Ovary (tissue), 10 donors: ENCODE measurements around the gene LRMDA. TPM values are rescaled to one million over a fixed set of nuclear protein-coding genes. Genes with fewer than 3 reads are reported as not detected.
A peak's percentile ranks its signal among the peaks of the same experiment; 100 is the strongest.

Source experiments
- DNase-seq, 5 donors: peaks; one replicate each; pipeline ENCODE4 v3.0.0-alpha.2; 2019 to 2020
- H3K27ac ChIP-seq, 2 donors: fragments of 200-600 bp; one replicate each; pipeline versions ENCODE4 v1.5.1 to v1.8.0; 2019 to 2022
- H3K27me3 ChIP-seq: fragments of 200-600 bp; one replicate; pipeline ENCODE4 v1.8.0; 2022
- H3K36me3 ChIP-seq: fragments of 200-600 bp; sonication (generic); one replicate; pipeline ENCODE4 v1.5.1; 2019
- H3K4me1 ChIP-seq: one replicate; pipeline ENCODE4 v1.8.1; 2013; ENCODE audit warnings: mild to moderate bottlenecking, moderate library complexity; ENCODE audit not compliant: insufficient read depth
- H3K4me3 ChIP-seq: fragments of 200-600 bp; sonication (generic); one replicate; pipeline ENCODE4 v1.5.1; 2017
- H3K9me3 ChIP-seq, 2 donors: fragments of 200-600 bp in 1 of 2; sonication (generic) in 1 of 2; one replicate each; pipeline versions ENCODE4 v1.5.1 to v1.8.1; 2013 to 2019; ENCODE audit warnings: mild to moderate bottlenecking in 1 of 2, moderate library complexity in 1 of 2
- EP300 ChIP-seq: sonication (generic); formaldehyde crosslinking; IDR thresholded peaks from one replicate; pipeline ENCODE4 v1.6.1; 2017; ENCODE audit warnings: antibody characterized with exemption
- POLR2A ChIP-seq: fragments of 450-650 bp; IDR thresholded peaks from one replicate; pipeline ENCODE4 v1.6.1; 2017; ENCODE audit warnings: antibody characterized with exemption, mild to moderate bottlenecking, moderate library complexity
- WGBS, 3 donors: extraction: QIAGEN DNeasy Blood & Tissue Kit in 1 of 3; methylation state at CpG; one replicate each; pipeline versions ENCODE4 v1.1.5 to v1.1.7; 2013 to 2017; 5-methylcytosine and 5-hydroxymethylcytosine counted together
- intact Hi-C, 4 donors: fragments of 100-400 bp; cut with DNase I; formaldehyde crosslinking; loops; one replicate each; pipeline versions ENCODE4 v1.11.0 to v1.15.1; 2022 to 2023
- long read RNA-seq, 3 donors: library from polyadenylated mRNA in 2 of 3; unstranded in 2 of 3; transcript quantifications; one replicate each; pipeline ENCODE4 v2.0.0 and lab custom pipeline, GENCODE V29; 2021 to 2026
- polyA plus RNA-seq, 2 donors: library from polyadenylated mRNA; stranded (reverse); fragments of 200-250 nt in 1 of 2; fragments of 350-450 nt in 1 of 2; fragmentation: Illumina TruSeq in 1 of 2; extraction: RNeasy Lipid Tissue Mini Kit (QIAGEN cat#74804) in 1 of 2; gene quantifications; one replicate each; pipeline ENCODE4 v1.2.3, GENCODE V29; 2013 to 2014
- total RNA-seq, 7 donors: library from RNA; depleted of rRNA in 2 of 7; stranded (reverse); fragments of >200 nt in 2 of 7; fragmentation: NEBNext Ultra II Directional in 3 of 7; extraction: Animal tissue kit (Norgen Biotek cat#: 25700) in 3 of 7; gene quantifications; one replicate each; pipeline versions ENCODE4 v1.1.0 to v1.2.4, GENCODE V29; 2016 to 2023
- TF ChIP-seq, protein P1 (sequence below), 3 donors: fragments of 450-650 bp in 2 of 3; fragments of 200-600 bp in 1 of 3; IDR thresholded peaks; one replicate each; pipeline versions ENCODE4 v1.5.1 to v1.8.0; 2016 to 2022; ENCODE audit warnings: antibody characterized with exemption in 3 of 3, mild to moderate bottlenecking in 1 of 3
- donor health status: DM: no; HTN: no; CAD: no; lungs with moderate emphysema.
- donor health status: DM: no; HTN: no; CAD: no.
- donor health status: Bipolar disorder and iron deficiency.
- donor health status: DM: yes; HTN: yes; CAD: no.
- donor health status: DM: no; HTN: no; CAD: no.
- donor health status: DM: yes; HTN: yes; CAD: no.

LRMDA gene
- total RNA-seq (10 to 100 TPM; 14.8 to 30.7 (median 22.9) TPM), polyA plus RNA-seq (10 to 100 TPM; 20.6 to 25.9 TPM)
- long read RNA-seq, donor 1, partial matches to known transcripts: 6 of 28 reads
- long read RNA-seq, donor 1, other reads (novel, unspliced or antisense): 22 of 28 reads
- long read RNA-seq, donor 2, transcript LRMDA-216 (3 exons, 393 nt): major isoform, 5 of 5 reads
- long read RNA-seq, donor 2, partial matches to known transcripts: 0 of 5 reads
- long read RNA-seq, donor 2, other reads (novel, unspliced or antisense): 0 of 5 reads
- long read RNA-seq, donor 3, partial matches to known transcripts: 0 of 6 reads
- long read RNA-seq, donor 3, other reads (novel, unspliced or antisense): 6 of 6 reads

DNA sequence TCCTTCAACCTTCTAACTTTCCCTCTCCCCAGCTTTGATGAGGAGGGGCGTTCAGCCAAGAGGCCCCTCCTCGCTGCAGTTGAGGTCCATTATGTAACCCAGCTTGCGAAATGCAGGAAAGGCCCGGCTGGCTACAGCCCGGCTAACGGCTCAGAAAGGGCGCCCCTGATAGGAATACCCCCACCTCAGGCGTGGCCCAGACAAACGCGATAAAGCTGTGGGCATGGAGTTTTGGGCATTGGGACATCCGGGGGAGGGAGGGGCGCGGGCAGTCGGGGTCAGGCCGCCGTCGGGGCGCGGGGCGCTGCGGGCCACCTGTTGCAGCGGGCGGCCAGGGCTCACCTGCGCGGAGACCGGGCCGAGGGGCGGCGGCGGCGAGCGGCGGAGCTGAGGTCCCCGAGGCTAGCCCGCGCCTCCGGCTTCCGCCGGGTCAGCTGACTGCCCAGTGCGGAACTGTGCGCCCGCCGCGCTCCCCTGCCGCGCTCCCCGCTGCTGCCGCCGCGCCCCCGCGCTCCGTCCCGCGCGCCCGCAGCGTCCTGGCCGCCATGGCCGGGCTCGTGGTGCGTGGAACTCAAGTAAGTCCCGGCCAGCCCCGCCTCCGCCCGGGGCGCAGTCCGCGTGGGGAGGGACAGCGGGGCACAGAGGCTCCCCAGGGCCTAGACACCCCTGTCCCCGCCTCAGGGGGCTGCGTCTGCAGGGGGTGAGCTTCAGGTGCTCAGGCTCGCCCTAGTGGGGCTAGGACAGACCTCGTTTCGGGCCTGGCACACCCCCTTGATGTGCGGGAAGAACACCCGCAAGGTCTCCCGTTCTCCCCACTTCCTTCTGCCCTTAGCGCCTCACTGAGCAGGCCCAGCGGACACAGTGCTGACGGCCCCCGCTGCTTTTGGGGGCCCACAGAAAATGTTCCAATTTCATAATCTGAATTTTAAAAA, at the start of gene LRMDA:
Gene LRMDA (plus strand): TSS at position 445 of the 932 bp plus-strand sequence.
- Histone ChIP-seq H3K4me1 (peaks cover 33% of the 10 kb centered on the region), H3K4me3 (peak within 1 kb of the TSS; percentile 48), H3K27me3 (no peaks in the 10 kb centered on the region), H3K36me3 (no peaks in the 10 kb centered on the region), H3K27ac (peak within 1 kb of the TSS; percentile 73 to 95), H3K9me3 (no peaks in the 10 kb centered on the region)
- no peak for TF ChIP-seq EP300
- TF ChIP-seq POLR2A: peak; percentile 70
- TF ChIP-seq, protein P1, sequence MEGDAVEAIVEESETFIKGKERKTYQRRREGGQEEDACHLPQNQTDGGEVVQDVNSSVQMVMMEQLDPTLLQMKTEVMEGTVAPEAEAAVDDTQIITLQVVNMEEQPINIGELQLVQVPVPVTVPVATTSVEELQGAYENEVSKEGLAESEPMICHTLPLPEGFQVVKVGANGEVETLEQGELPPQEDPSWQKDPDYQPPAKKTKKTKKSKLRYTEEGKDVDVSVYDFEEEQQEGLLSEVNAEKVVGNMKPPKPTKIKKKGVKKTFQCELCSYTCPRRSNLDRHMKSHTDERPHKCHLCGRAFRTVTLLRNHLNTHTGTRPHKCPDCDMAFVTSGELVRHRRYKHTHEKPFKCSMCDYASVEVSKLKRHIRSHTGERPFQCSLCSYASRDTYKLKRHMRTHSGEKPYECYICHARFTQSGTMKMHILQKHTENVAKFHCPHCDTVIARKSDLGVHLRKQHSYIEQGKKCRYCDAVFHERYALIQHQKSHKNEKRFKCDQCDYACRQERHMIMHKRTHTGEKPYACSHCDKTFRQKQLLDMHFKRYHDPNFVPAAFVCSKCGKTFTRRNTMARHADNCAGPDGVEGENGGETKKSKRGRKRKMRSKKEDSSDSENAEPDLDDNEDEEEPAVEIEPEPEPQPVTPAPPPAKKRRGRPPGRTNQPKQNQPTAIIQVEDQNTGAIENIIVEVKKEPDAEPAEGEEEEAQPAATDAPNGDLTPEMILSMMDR (IDR thresholded peaks at IDR 0.05): no peak
- peak; percentile 74 to 83 (median 81) for DNase-seq
- intact Hi-C loops: no loop called here
- 4 to 18% (median 5%) methylated on average over 35 to 82 of the region's 82 CpGs for WGBS, 3 donors

DNA sequence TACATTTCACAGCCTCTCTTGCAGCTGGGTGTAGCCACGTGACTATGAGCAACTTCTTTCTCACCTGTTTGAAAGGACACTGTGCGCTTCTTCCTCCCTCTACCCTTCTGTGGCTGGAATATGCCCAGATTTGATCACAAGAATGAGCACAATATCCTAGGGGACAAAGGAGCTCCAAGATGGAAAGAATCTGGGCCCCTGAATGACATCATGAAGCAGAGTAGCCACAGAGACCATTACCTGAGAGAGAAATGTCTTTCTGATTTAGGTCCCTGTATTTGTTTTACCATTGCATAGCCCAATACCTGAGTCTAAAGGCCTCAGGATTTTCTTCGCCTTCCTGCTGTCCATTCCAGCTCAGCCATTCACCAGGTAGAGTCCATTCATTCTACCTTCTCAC, 45.3 kb upstream of the LRMDA start:
- intact Hi-C loops: no loop called here

DNA sequence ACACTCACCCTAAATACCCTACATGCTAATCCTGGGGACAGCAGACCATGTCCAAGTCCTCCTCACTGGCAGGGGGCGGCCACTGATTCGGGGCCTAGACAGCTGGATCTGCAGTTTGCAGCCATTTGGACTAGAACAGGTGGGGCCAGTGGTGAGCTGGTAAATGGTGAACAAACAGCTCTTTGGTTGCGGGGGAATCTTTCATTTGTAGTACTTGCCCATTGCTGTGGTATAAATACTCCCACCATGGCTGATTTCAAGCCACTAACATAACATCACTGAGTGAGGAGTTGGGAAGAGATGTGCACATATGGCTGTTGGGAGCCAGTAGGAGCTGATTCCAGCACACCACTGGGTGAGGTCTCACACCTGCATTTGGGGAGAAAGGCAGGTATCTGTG, 43.3 kb upstream of the LRMDA start:
- H3K36me3 ChIP-seq: no peaks in the 10 kb centered on the region
- peaks cover 0 to 4% of the 10 kb centered on the region in 2 donors for H3K9me3 ChIP-seq
- no peaks in the 10 kb centered on the region for H3K4me1 ChIP-seq
- H3K4me3 ChIP-seq: no peak overlapping the region
- intact Hi-C loops: no loop called here
- H3K27ac ChIP-seq: no peak overlapping the region
- DNase-seq: no peak
- TF ChIP-seq EP300: no peak
- TF ChIP-seq, protein P1 (IDR thresholded peaks at IDR 0.05): no peak
- H3K27me3 ChIP-seq: no peaks in the 10 kb centered on the region
- 95 to 97% (median 97%) methylated on average over 3 of the region's 3 CpGs for WGBS, 3 donors

More for the DNA sequence above, 45.3 kb upstream of the LRMDA start:
- no peak for DNase-seq
- no peaks in the 10 kb centered on the region for H3K27me3 ChIP-seq
- H3K36me3 ChIP-seq: no peaks in the 10 kb centered on the region
- TF ChIP-seq, protein P1 (IDR thresholded peaks at IDR 0.05): no peak
- TF ChIP-seq EP300 (no peak), POLR2A (no peak)
- no peak overlapping the region for H3K4me3 ChIP-seq
- H3K27ac ChIP-seq: no peak overlapping the region
- WGBS, 3 donors: 95 to 96% (median 96%) methylated on average over 3 of the region's 3 CpGs
- H3K4me1 ChIP-seq: no peaks in the 10 kb centered on the region
- peaks cover 0 to 4% of the 10 kb centered on the region in 2 donors for H3K9me3 ChIP-seq

DNA sequence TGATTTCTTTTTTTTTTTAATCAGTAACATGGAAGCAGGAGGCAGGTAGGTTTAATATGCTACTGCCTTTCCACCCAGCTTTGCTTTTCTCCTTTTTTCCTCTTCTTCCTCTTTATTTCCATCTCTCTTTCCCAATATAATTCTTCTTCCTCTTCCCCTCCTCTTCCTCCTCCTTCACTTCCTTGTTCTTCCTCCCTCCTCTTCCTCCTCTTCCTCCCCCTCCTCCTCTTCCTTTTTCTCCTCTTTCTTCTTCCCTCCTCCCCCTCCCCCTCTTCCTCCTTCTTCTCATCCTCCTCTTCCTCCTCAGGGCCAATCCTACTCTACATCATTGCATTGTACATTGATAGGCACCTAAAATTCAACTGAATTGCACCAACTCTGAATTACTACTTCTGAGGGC, 41.2 kb upstream of the LRMDA start:
- Histone ChIP-seq H3K4me1 (peaks cover 3% of the 10 kb centered on the region), H3K4me3 (no peak overlapping the region), H3K9me3 (peaks cover 0 to 4% of the 10 kb centered on the region in 2 donors), H3K36me3 (no peaks in the 10 kb centered on the region), H3K27ac (no peak overlapping the region), H3K27me3 (no peaks in the 10 kb centered on the region)
- intact Hi-C loops: loop anchor here in 2 of 4 donors (5.0 to 10.0 kb wide), 2 partner anchors 95 to 98 kb away; no protein-coding TSS in a partner anchor
- TF ChIP-seq EP300 (no peak), POLR2A (no peak)
- TF ChIP-seq, protein P1 (IDR thresholded peaks at IDR 0.05): no peak
- no peak for DNase-seq
